ENCODE data around the gene ITGAV.

Gene ITGAV

GRCh38 chr2:186569897-186570296 is 20.0 kb upstream of the ITGAV start:
- Histone ChIP-seq H3K4me1 (ENCODE audit: insufficient read depth, low read length, poor library complexity, severe bottlenecking) (no peaks in the 10 kb centered on the region), H4K20me1 (ENCODE audit: insufficient read depth, low read length, poor library complexity, severe bottlenecking) (no peaks in the 10 kb centered on the region), H3K4me2 (ENCODE audit: low read depth, low read length, poor library complexity, severe bottlenecking) (no peak overlapping the region), H3K27me3 (ENCODE audit: insufficient read depth, low read length, poor library complexity, severe bottlenecking) (no peaks in the 10 kb centered on the region), H3K36me3 (ENCODE audit: insufficient read depth, low read length) (no peaks in the 10 kb centered on the region), H3K4me3 (ENCODE audit: low read length, poor library complexity, severe bottlenecking) (no peak overlapping the region), H3K9me2 (replicated peaks; ENCODE audit: low read depth, low read length) (no peaks in the 10 kb centered on the region), H3F3A (ENCODE audit: low read depth) (no peaks in the 10 kb centered on the region), H3K9ac (ENCODE audit: low read depth, low read length, poor library complexity, severe bottlenecking) (no peak overlapping the region), H3K79me2 (ENCODE audit: insufficient read depth, low read length) (no peaks in the 10 kb centered on the region), H3K9me3 (ENCODE audit: insufficient read depth, low read depth, low read length) (no peaks in the 10 kb centered on the region), H2AFZ (ENCODE audit: low read length) (no peak overlapping the region)
- no peak for TF ChIP-seq EZH2phosphoT487 (IDR thresholded peaks at IDR 0.05; ENCODE audit: borderline replicate concordance)
- TF ChIP-seq, protein P1, sequence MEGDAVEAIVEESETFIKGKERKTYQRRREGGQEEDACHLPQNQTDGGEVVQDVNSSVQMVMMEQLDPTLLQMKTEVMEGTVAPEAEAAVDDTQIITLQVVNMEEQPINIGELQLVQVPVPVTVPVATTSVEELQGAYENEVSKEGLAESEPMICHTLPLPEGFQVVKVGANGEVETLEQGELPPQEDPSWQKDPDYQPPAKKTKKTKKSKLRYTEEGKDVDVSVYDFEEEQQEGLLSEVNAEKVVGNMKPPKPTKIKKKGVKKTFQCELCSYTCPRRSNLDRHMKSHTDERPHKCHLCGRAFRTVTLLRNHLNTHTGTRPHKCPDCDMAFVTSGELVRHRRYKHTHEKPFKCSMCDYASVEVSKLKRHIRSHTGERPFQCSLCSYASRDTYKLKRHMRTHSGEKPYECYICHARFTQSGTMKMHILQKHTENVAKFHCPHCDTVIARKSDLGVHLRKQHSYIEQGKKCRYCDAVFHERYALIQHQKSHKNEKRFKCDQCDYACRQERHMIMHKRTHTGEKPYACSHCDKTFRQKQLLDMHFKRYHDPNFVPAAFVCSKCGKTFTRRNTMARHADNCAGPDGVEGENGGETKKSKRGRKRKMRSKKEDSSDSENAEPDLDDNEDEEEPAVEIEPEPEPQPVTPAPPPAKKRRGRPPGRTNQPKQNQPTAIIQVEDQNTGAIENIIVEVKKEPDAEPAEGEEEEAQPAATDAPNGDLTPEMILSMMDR (conservative IDR thresholded peaks at IDR 0.05; ENCODE audit: low read length) = no peak

- peaks cover 3% of the 10 kb centered on the region for H3K4me1 ChIP-seq (ENCODE audit: insufficient read depth, low read length, poor library complexity, severe bottlenecking)
- no peaks in the 10 kb centered on the region for H3K27me3 ChIP-seq (ENCODE audit: insufficient read depth, low read length, poor library complexity, severe bottlenecking)
- no peak overlapping the region for H3K4me2 ChIP-seq (ENCODE audit: low read depth, low read length, poor library complexity, severe bottlenecking)
- TF ChIP-seq EZH2phosphoT487 (IDR thresholded peaks at IDR 0.05; ENCODE audit: borderline replicate concordance) = no peak
- TF ChIP-seq, protein P1 (conservative IDR thresholded peaks at IDR 0.05; ENCODE audit: low read length) = no peak
- no peaks in the 10 kb centered on the region for H3K79me2 ChIP-seq (ENCODE audit: insufficient read depth, low read length)
- H3K9me3 ChIP-seq (ENCODE audit: insufficient read depth, low read depth, low read length) = no peaks in the 10 kb centered on the region
- no peaks in the 10 kb centered on the region for H3F3A ChIP-seq (ENCODE audit: low read depth)
- H3K9me2 ChIP-seq (replicated peaks; ENCODE audit: low read depth, low read length) = no peaks in the 10 kb centered on the region
- no peak overlapping the region for H2AFZ ChIP-seq (ENCODE audit: low read length)
- no peaks in the 10 kb centered on the region for H4K20me1 ChIP-seq (ENCODE audit: insufficient read depth, low read length, poor library complexity, severe bottlenecking)
- H3K36me3 ChIP-seq (ENCODE audit: insufficient read depth, low read length) = no peaks in the 10 kb centered on the region
- H3K4me3 ChIP-seq (ENCODE audit: low read length, poor library complexity, severe bottlenecking) = no peak overlapping the region
- H3K9ac ChIP-seq (ENCODE audit: low read depth, low read length, poor library complexity, severe bottlenecking) = no peak overlapping the region
Observed at GRCh38 chr2:186570604-186571003, 19.3 kb upstream of the ITGAV start.

- H3K4me2 ChIP-seq (ENCODE audit: low read depth, low read length, poor library complexity, severe bottlenecking) = no peak overlapping the region
- no peaks in the 10 kb centered on the region for H3K79me2 ChIP-seq (ENCODE audit: insufficient read depth, low read length)
- H3K9ac ChIP-seq (ENCODE audit: low read depth, low read length, poor library complexity, severe bottlenecking) = no peak overlapping the region
- H3K4me3 ChIP-seq (ENCODE audit: low read length, poor library complexity, severe bottlenecking) = no peak overlapping the region
- H3K9me3 ChIP-seq (ENCODE audit: insufficient read depth, low read depth, low read length) = no peaks in the 10 kb centered on the region
- peaks cover 4% of the 10 kb centered on the region for H3K4me1 ChIP-seq (ENCODE audit: insufficient read depth, low read length, poor library complexity, severe bottlenecking)
- H4K20me1 ChIP-seq (ENCODE audit: insufficient read depth, low read length, poor library complexity, severe bottlenecking) = no peaks in the 10 kb centered on the region
- H2AFZ ChIP-seq (ENCODE audit: low read length) = no peak overlapping the region
- no peaks in the 10 kb centered on the region for H3F3A ChIP-seq (ENCODE audit: low read depth)
- no peaks in the 10 kb centered on the region for H3K27me3 ChIP-seq (ENCODE audit: insufficient read depth, low read length, poor library complexity, severe bottlenecking)
- no peak for TF ChIP-seq EZH2phosphoT487 (IDR thresholded peaks at IDR 0.05; ENCODE audit: borderline replicate concordance)
- TF ChIP-seq, protein P1 (conservative IDR thresholded peaks at IDR 0.05; ENCODE audit: low read length) = no peak
- H3K9me2 ChIP-seq (replicated peaks; ENCODE audit: low read depth, low read length) = no peaks in the 10 kb centered on the region
- H3K36me3 ChIP-seq (ENCODE audit: insufficient read depth, low read length) = no peaks in the 10 kb centered on the region
Observed at GRCh38 chr2:186572705-186573104, 17.2 kb upstream of the ITGAV start.
